GM12864 (cell line): ENCODE data around the gene BPGM.

Source experiments
- DNase-seq: peaks from one replicate; pipeline ENCODE4 v3.0.0-alpha.2; 2011; ENCODE audit warnings: low read depth
- H3K4me3 ChIP-seq: 2 replicates; pipeline ENCODE4 v1.5.1; 2011; ENCODE audit warnings: mild to moderate bottlenecking, low read depth, low read length, control low read depth
- TF ChIP-seq, protein P1 (sequence below): IDR thresholded peaks from 2 replicates; pipeline ENCODE4 v1.5.1; 2011; ENCODE audit warnings: low read depth, mild to moderate bottlenecking, moderate library complexity, low read length, control low read depth, inconsistent platforms; ENCODE audit errors: missing control alignments

BPGM gene

DNA sequence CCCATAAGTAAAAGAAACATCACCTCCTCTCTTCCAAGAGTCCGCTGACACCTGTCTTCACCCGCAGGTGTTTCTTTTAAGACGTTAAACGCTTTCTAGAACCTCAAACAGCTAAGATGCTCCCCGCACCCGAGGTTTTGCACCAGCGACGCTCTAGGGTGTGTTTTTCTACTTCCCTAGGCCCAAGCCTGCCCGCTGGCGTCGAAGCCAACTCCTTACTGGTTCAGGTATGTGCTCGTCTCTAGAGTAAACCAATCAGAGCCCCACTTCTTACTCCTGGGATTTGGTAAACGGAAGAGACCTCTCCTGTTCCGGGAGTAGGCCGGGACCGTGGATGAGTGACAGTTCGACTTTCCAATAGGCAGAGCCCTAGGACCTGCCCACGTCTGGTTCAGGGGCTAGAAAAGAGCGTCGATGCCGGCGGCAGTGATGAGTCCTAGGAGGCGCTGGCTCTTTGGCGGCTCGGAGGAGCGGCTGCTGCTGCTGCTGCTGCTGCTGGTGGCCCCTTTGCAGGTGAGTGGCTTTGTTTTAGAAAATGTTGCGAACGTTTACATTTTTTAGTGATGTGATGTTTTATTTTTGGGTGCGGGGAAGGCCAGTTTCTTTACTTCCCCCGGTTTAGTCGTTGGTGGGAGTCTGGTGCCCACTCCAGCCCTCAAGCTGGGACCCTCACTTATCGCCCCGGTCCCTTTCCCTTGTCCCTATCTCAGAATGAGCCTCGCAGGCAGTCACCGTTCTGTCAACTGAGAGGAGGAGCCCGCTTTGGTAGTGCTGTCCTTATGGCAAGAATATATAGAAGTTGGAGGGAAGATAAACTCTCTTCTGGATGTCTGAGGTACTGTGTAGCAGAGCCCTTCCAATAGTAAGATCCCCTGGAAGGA, at the start of gene BPGM:
Gene BPGM, plus strand, starts transcription at position 429 of the 881 bp plus-strand sequence. CDS start 14,655 bp downstream, outside the sequence.
- DNase-seq: peak; percentile 100
- peak within 1 kb of the TSS; percentile 63 for H3K4me3 ChIP-seq
- TF ChIP-seq, protein P1, sequence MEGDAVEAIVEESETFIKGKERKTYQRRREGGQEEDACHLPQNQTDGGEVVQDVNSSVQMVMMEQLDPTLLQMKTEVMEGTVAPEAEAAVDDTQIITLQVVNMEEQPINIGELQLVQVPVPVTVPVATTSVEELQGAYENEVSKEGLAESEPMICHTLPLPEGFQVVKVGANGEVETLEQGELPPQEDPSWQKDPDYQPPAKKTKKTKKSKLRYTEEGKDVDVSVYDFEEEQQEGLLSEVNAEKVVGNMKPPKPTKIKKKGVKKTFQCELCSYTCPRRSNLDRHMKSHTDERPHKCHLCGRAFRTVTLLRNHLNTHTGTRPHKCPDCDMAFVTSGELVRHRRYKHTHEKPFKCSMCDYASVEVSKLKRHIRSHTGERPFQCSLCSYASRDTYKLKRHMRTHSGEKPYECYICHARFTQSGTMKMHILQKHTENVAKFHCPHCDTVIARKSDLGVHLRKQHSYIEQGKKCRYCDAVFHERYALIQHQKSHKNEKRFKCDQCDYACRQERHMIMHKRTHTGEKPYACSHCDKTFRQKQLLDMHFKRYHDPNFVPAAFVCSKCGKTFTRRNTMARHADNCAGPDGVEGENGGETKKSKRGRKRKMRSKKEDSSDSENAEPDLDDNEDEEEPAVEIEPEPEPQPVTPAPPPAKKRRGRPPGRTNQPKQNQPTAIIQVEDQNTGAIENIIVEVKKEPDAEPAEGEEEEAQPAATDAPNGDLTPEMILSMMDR: peak; percentile 43

DNA sequence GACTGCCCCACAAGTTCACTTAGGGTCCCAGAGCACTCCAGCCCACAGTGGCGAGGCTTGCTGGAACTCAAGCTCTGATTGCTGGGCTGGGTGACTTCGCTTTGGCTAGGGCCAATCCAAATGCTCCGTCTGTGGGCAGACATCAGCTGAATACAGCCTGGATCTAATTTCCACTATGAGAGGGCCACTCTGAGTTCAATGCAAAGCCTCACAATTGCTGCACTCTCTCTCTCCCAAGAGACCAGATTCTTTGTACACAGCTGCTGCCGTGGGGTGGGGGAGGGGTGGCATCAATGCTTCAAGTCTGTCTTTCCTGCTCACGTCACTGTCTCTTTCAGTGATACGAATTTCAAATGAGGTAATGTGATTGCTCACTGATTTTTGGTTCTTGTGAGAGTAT, 47.3 kb upstream of the BPGM start:
- no peak for DNase-seq
- H3K4me3 ChIP-seq: no peak overlapping the region
- TF ChIP-seq, protein P1: no peak

DNA sequence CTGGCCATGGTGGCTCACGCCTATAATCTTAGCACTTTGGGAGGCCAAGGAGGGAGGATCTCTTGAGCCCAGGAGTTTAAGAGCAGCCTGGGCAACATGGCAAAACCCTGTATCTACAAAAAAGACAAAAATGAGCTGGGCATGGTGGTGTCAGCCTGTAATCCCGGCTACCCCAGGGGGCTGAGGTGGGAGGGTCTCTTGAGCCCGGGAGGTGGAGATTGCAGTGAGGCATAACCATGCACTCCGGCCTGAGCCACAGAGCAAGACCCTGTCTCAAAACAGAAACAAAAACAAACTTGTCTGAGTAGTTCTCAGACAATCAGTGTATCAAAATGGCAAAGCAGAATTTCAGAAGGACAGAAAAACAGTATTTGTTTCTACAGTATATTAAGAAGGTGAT, 45.2 kb upstream of the BPGM start:
- no peak for DNase-seq
- TF ChIP-seq, protein P1: no peak
- H3K4me3 ChIP-seq: no peak overlapping the region

DNA sequence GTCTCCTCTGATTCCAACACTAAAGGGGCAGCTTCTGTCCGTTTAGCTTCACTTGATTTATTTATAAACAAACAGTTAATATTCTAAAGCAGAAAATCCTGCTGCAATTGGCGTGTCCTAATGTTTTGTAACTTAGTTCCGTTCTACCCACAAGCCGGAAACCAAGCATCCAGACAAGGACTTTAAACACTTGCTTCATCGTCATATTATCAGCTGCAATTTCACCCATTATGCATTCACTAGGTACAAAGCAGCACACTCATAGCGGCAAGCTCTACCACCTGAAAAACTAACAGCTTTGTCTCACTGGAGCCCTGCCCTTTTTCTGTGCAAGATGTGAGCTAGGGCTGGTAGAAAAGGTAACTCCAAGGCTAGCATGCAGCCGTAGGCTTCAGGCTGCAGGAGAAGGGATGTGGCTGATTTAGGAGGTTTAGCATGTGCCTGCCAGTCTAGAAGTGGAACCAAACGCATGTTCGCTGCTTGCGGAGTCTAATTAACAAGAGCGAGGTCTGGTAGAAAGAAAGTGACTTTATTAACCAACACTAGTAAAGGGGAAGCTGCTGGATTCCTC, 43.7 kb upstream of the BPGM start:
- TF ChIP-seq, protein P1: no peak
- H3K4me3 ChIP-seq: no peak overlapping the region
- DNase-seq: no peak

DNA sequence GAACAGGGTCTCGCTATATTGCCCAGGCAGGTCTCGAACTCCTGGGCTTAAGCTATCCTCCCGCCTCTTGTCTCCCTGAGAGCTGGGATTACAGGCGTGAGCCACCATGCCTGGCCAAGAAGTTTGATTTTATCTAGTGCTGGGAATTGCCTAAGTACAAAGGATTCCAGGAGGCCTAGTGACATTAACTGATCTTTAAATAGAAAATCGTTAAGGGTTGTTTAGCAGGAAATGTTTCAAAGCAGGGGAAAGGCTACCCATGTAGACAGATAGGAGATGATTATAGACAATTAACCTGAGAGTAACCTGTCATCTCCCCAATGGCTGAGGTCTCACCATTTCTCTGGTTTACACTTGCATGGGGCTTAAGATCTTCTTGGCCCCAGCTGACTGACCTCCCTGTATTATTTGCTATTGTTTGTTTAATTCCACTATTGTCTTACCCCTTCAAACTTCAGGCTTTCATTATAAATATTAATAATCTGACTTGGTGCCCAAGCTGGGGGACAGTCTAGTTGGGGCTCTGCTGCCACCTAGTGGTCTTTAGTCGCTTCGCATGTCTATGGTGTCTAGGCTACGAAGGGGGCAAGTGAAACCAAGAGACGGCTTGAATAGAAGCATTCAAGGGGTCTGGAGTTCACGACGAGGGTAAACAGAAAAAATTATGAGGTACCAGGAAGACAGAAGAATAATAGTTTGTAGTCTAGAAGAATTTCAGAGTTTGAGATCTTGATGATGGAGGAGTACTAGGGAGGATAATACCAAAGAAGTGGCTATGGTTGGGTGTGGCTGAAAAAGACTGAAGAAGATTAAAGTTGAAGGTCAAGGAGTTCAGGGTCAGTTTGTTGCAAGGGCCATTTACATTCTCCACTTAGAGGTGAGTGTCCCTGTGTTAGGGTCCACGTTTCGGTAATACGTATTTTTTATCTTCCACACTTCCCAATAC, 40.4 kb upstream of the BPGM start:
- H3K4me3 ChIP-seq: no peak overlapping the region
- peak; percentile 27 for DNase-seq
- TF ChIP-seq, protein P1: peak; percentile 80

DNA sequence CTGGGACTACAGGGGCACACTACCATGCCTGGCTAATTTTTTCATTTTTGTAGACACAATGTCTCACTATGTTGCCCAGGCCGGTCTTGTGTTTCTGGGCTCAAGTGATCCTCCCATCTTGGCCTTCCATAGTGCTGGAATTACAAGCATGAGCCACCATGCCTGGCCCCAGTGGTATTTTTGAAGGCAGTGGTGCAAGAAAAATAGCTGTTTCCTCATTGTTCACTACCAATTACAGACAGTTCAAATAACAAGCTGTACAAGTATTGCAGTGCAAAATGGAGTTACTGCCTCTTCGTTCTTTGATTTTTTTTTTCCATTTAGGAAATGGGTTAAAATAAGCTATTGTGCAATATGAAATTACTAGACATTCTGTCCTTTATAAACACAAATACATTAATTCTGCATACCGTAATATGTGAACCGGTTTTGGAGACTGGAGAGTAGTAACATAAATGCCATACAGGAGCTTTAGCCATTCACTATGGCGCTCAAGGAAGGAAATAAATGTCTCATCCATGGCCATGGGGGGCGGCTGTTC, 35.0 kb upstream of the BPGM start:
- TF ChIP-seq, protein P1: no peak
- DNase-seq: no peak
- no peak overlapping the region for H3K4me3 ChIP-seq
